NCI-H1930 (cell line): ENCODE data around the gene TLE6.
"Not testable (repeated sequence)": the region's sequence is repeated elsewhere in the genome, so short reads cannot be mapped to it uniquely, and the experiment has no call there.

Experiments used
- DNase-seq, 2 experiments: peaks; one replicate each; lab custom pipeline; 2025; lab: John Stamatoyannopoulos, UW

Gene TLE6

GRCh38 chr19:2977001-2977745, at the start of gene TLE6:
Gene TLE6, plus strand, starts transcription at chr19:2977564. Its CDS starts 670 bp downstream, at chr19:2978234.
- DNase-seq = peak; percentile 82 to 91

GRCh38 chr19:2933490-2933910, 43.9 kb upstream of the TLE6 start:
- no peak for DNase-seq

GRCh38 chr19:2935863-2936262, 41.5 kb upstream of the TLE6 start:
- not testable (repeated sequence) for DNase-seq

- no peak for DNase-seq
Measured at GRCh38 chr19:2942928-2943640, 34.3 kb upstream of the TLE6 start.

- DNase-seq = no peak
Measured at GRCh38 chr19:2944403-2944774, 33.0 kb upstream of the TLE6 start.

- DNase-seq = peak; percentile 94 to 96
Measured at GRCh38 chr19:2944775-2945574, 32.4 kb upstream of the TLE6 start, which contains the start of gene ZNF77. Gene ZNF77, minus strand, starts transcription at chr19:2944971. Its CDS starts 131 bp downstream, at chr19:2944840.

- DNase-seq = no peak
Measured at GRCh38 chr19:2945575-2946184, 31.7 kb upstream of the TLE6 start.

- DNase-seq = no peak
Measured at GRCh38 chr19:2949939-2950285, 27.5 kb upstream of the TLE6 start.

GRCh38 chr19:2950286-2951124, 26.9 kb upstream of the TLE6 start:
- DNase-seq = peak; percentile 92 to 96

- no peak for DNase-seq
Measured at GRCh38 chr19:2952953-2953481, 24.3 kb upstream of the TLE6 start.

GRCh38 chr19:2957160-2957559, 20.2 kb upstream of the TLE6 start:
- DNase-seq = no peak

GRCh38 chr19:2960120-2960519, 17.2 kb upstream of the TLE6 start:
- DNase-seq = no peak

- DNase-seq = peak in 1 of 2 experiments; percentile 41
Measured at GRCh38 chr19:2962018-2962670, 15.2 kb upstream of the TLE6 start.

- DNase-seq = no peak
Measured at GRCh38 chr19:2963122-2963521, 14.2 kb upstream of the TLE6 start.

GRCh38 chr19:2963631-2964030, 13.7 kb upstream of the TLE6 start:
- DNase-seq = not testable (repeated sequence)

GRCh38 chr19:2964874-2965273, 12.5 kb upstream of the TLE6 start:
- no peak for DNase-seq

- DNase-seq = no peak
Measured at GRCh38 chr19:2967972-2968371, 9.4 kb upstream of the TLE6 start.

- DNase-seq = no peak
Measured at GRCh38 chr19:2969104-2969504, 8.3 kb upstream of the TLE6 start.

- DNase-seq = no peak
Measured at GRCh38 chr19:2970201-2970835, 7.0 kb upstream of the TLE6 start.

- DNase-seq = no peak
Measured at GRCh38 chr19:2973229-2973628, 4.1 kb upstream of the TLE6 start.
